NCI-H2171 treated with DMSO at 0.1 percent for 48 hours (cell line): ENCODE results near the gene ARMH1.
A peak's percentile ranks its signal among the peaks of the same experiment; 100 is the strongest.

Experiments used
- DNase-seq: peaks from one replicate; lab custom pipeline; 2025; lab: John Stamatoyannopoulos, UW

Gene ARMH1

DNA sequence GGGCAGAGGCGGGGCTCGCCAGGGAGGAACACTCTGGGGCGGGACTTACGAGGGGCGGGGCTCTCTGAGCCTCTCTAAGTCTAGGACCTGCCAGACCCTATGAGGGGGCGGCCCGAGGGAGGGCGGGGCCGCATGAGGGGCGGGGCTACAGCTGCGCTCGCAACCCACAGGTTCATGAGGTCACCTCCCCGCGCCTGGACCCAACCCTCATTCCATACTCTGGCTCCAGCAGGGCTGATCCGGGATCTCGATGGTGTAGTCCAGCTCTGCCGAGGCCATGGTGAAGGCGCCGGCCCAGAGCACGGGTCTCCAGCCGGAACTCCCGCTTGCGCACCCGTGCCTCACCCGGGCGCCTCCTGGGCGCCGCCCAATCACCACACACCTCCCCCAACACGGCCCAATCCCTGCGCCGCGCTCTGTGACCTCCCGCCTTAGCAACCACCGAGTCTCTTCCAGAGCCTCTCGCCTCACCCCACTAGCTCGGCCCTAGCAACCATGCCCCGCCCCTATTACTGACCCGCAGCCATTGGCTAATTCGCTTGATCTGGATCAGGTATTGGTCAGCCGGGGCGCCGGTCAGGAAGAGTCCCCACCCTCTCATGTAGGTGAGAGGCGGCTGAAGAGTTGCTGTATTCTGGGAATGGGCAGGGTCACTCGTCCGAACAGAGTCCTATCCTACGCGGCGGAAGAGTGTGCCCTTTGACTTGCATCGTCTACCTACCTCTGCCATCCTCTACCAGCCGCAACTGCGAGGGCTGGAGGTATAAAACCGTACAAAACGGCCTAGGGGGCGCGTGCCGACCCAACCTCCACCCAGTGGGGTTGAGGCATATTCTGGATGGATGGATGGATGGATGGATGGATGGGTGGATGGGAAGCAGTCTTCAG, at the start of gene ARMH1, which contains the start of gene TMEM53:
ARMH1 (plus strand) TSS at position 602 of the 888 bp plus-strand sequence. CDS start 14,984 bp downstream, outside the sequence.
TMEM53 (minus strand) TSS at position 369 of the 888 bp plus-strand sequence; CDS start at position 279, 90 bp downstream.
- peak; percentile 99 for DNase-seq

- DNase-seq = no peak
These were observed 49.2 kb upstream of the ARMH1 start for GRCh38 chr1:44625348-44625747.

GRCh38 chr1:44628962-44629756, 45.4 kb upstream of the ARMH1 start:
- DNase-seq = no peak

- DNase-seq = no peak
These were observed 44.4 kb upstream of the ARMH1 start for GRCh38 chr1:44630116-44630515.

DNA sequence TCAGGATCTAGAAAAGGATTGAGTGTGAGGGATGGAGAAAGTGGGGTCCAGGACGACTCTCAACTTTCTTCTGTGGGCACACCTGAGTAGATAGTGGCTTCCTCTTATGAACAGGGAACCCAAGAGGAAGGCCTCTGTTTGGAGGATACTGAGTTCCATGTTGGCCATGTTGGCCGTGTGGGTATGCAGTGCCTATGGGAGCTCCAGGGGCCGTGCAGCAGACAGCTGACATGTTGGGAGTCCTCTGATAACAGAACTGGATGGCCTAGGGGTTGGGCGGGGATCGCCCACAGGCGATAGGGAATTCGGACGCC, 43.2 kb upstream of the ARMH1 start:
- no peak for DNase-seq

GRCh38 chr1:44631647-44632539, 42.6 kb upstream of the ARMH1 start:
- DNase-seq = peak; percentile 88

GRCh38 chr1:44632598-44632997, 41.9 kb upstream of the ARMH1 start:
- DNase-seq = no peak

GRCh38 chr1:44634606-44635189, 39.8 kb upstream of the ARMH1 start:
- DNase-seq = no peak

- no peak for DNase-seq
These were observed 39.1 kb upstream of the ARMH1 start for GRCh38 chr1:44635439-44635838.

- no peak for DNase-seq
These were observed 38.3 kb upstream of the ARMH1 start for GRCh38 chr1:44636083-44636687.

DNA sequence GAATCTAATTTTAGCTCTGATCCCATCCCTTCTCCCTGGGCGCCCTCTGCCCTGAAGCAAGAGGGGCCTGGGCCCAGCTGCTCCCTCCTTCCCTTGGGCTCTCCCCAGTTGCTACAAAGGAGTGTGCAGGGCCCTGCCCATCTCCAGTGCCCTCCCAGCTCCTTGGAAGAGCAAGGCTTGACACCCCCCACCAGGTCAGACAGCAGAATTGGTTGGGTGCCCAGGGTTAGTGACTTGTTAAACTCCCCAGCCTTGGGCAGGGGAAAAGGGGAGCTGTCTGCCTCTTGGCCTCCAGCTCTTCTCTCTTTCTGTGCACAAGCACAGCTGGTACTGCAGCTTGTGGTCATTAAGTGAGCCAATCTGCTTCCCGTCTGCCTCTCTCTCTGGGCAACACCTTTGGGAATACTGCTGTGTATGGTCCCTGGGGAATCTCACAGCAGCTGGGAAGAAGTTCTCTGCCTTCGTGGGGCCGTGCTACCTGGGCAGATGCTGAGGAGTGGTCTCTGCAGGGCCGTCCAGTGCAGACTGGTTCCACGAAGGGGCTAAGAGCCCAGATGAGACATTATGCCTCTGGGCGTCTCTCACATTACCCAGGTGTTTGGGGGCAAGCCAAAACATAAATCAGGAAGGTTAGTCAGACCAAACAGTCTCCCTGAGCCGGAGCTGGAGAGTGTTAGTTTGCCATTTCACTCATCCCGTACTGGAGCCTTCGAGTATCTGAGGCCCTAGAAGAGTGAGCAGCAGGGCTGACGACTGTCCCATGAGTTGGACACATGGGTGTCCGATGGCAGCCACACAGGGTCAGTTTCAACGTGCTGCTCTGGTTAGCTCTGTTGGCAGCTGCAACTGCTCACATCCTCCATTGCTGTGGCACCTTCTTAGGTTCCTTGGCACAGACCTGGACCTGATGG, 37.6 kb upstream of the ARMH1 start:
- DNase-seq = peak; percentile 98

GRCh38 chr1:44637702-44638411, 36.7 kb upstream of the ARMH1 start:
- DNase-seq = no peak

- DNase-seq = peak; percentile 60
These were observed 34.2 kb upstream of the ARMH1 start for GRCh38 chr1:44640200-44640853.

DNA sequence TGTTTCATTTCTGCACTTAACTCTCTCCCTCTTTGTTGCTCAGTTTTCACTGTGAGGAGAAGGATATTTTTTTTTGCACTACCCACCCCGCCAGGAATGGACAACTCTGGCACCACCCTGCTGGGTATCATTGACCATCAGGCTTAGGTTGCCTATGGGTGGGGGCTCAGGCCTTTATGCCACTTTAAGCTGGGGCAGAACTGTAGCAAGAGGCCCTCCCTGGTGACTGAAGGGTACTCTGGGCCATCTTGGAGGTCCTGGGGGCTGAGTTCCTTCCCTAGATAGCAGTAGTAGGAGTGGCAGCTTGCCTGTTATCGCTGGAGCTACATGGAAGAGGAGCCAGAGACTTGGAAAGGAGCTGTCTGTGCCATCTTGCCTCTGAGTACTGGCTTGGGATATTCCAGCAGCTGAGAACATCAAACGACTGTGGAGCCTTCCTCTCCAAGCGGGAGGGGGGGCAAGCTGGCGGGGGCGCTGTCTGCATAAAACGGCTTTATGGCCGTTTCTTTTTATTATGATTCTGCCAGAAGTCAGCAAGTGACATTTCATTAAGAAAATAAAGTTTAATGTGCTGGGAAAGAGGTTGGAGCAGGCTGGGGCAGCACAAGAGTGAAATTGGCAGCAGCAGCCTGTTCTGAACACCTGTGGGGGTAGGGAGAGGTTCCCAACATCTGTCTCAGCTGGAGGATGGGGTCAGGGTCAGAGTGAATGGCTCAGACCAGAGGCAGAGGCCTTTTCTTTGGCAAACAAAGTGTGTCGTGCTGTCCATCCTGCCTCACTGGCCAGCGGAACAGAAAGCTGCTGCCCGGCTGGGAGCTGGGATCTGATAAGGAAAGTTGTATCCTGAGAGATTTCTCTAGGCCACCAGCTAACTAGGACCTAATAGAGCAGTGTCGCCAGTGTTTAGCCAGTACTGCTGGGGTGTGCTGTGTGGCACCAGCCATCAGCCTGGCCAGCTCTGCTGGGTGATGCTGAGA, 33.1 kb upstream of the ARMH1 start:
- DNase-seq = no peak

DNA sequence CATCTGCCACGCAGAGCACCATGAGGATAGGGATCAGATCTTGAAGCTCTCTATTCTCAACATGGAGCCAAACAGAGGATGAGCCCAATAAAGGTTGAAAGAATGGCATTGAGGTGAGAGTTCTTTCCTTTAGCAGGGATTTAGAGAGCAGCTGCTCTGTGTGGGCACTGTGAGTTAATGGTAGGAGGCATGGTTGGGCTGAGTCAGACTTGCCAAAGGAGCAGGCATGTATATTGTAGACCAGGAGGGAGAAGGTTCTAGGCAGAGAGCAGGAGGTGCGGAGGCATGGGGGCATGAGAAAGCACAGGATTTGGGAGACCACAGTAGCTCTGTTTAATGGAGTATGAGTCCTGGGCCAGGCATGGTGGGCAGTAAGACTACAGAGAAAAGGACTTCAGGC, 32.3 kb upstream of the ARMH1 start:
- no peak for DNase-seq

DNA sequence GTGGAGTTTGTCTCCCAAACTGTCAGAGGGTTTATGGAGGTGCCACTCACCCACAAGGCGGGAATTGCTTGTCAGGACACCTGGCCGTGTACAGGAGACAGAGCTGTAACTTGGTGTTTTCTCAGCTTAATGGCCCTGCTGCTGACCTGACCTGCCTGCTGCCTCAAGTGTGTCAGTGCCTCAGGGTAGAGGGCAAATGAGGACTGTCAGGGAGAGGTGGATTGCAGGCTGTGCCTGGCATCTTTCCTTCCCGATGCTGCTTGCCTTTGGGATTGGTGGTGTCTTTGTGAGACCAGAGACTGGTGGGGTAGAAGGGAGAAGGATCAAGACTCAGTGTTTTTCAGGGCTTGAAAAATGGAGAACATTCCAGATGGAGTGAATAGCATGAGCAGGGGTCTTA, 31.6 kb upstream of the ARMH1 start:
- DNase-seq = no peak

- no peak for DNase-seq
These were observed 30.7 kb upstream of the ARMH1 start for GRCh38 chr1:44643721-44644334.
